HEK293 (cell line): Measurements from ENCODE around the gene HIC1.
A peak's percentile ranks its signal among the peaks of the same experiment; 100 is the strongest.

Experiments
- CTCF ChIA-PET: fragments of 350-600 bp; formaldehyde crosslinking; extraction: SDS; loops from one replicate; lab custom pipeline; 2021; ENCODE audit warnings: antibody characterized with exemption; lab: Yijun Ruan, JAX
- POLR2A ChIA-PET: fragments of 300-600 bp; formaldehyde crosslinking; extraction: SDS; loops from one replicate; lab custom pipeline; 2020; ENCODE audit warnings: antibody characterized with exemption, inconsistent platforms; lab: Yijun Ruan, JAX
- H3K27ac ChIP-seq: fragments of 200-500 bp; sonication (Bioruptor generic); 2 replicates; pipeline ENCODE4 v1.5.1; 2014; ENCODE audit warnings: low read depth, low read length, control low read depth, inconsistent platforms; ENCODE audit errors: extremely low read depth
- H3K36me3 ChIP-seq, 2 experiments: fragments of 200-500 bp in 1 of 2; sonication (Bioruptor generic) in 1 of 2; 1 replicate in 1 of 2; 2 replicates in 1 of 2; pipeline ENCODE4 v1.5.1; 2014 to 2017; ENCODE audit warnings: inconsistent platforms in 2 of 2, low read length in 2 of 2; ENCODE audit not compliant: control insufficient read depth in 2 of 2, insufficient read depth in 1 of 2
- H3K4me1 ChIP-seq: fragments of 200-500 bp; sonication (Bioruptor generic); 2 replicates; pipeline ENCODE4 v1.5.1; 2014; ENCODE audit warnings: mild to moderate bottlenecking, low read length, inconsistent platforms; ENCODE audit not compliant: control insufficient read depth, insufficient read depth
- H3K4me3 ChIP-seq: 2 replicates; pipeline ENCODE4 v1.5.1; 2011; ENCODE audit warnings: low read depth, mild to moderate bottlenecking, control low read depth, low read length, moderate library complexity
- H3K9me3 ChIP-seq: fragments of 200-500 bp; sonication (Bioruptor generic); 2 replicates; pipeline ENCODE4 v1.5.1; 2014; ENCODE audit warnings: low read depth, low read length, inconsistent platforms; ENCODE audit not compliant: control insufficient read depth, insufficient read depth
- KLF16 ChIP-seq: fragments of 450-650 bp; formaldehyde crosslinking; IDR thresholded peaks from 2 replicates; pipeline ENCODE4 v1.5.1; 2017; ENCODE audit warnings: missing biosample characterization, missing genetic modification characterization
- RBAK ChIP-seq: fragments of 450-650 bp; formaldehyde crosslinking; IDR thresholded peaks from 2 replicates; pipeline ENCODE4 v1.5.1; 2016; ENCODE audit warnings: missing biosample characterization, missing genetic modification characterization
- SP7 ChIP-seq: fragments of 450-650 bp; formaldehyde crosslinking; IDR thresholded peaks from 2 replicates; pipeline ENCODE4 v1.5.1; 2016; ENCODE audit warnings: missing biosample characterization, missing genetic modification characterization
- ZBTB21 ChIP-seq: fragments of 450-650 bp; formaldehyde crosslinking; IDR thresholded peaks from 2 replicates; pipeline ENCODE4 v1.5.1; 2017; ENCODE audit warnings: missing biosample characterization, missing genetic modification characterization
- ZIC2 ChIP-seq: fragments of 450-650 bp; formaldehyde crosslinking; IDR thresholded peaks from 2 replicates; pipeline ENCODE4 v1.5.1; 2016; ENCODE audit warnings: missing biosample characterization, missing genetic modification characterization
- ZNF10 ChIP-seq: fragments of 450-650 bp; formaldehyde crosslinking; IDR thresholded peaks from 2 replicates; pipeline ENCODE4 v1.5.1; 2017; ENCODE audit warnings: missing biosample characterization, missing genetic modification characterization
- ZNF2 ChIP-seq: fragments of 450-650 bp; formaldehyde crosslinking; IDR thresholded peaks from 2 replicates; pipeline ENCODE4 v1.5.1; 2016; ENCODE audit warnings: missing biosample characterization, missing genetic modification characterization
- ZNF202 ChIP-seq: fragments of 450-650 bp; formaldehyde crosslinking; IDR thresholded peaks from 2 replicates; pipeline ENCODE4 v1.5.1; 2016; ENCODE audit warnings: missing biosample characterization, missing genetic modification characterization, borderline replicate concordance
- ZNF354C ChIP-seq: fragments of 450-650 bp; formaldehyde crosslinking; IDR thresholded peaks from 2 replicates; pipeline ENCODE4 v1.5.1; 2016; ENCODE audit warnings: missing biosample characterization, missing genetic modification characterization, low read depth, borderline replicate concordance
- ZNF585B ChIP-seq: fragments of 450-650 bp; formaldehyde crosslinking; IDR thresholded peaks from 2 replicates; pipeline ENCODE4 v1.5.1; 2016; ENCODE audit warnings: missing biosample characterization, missing genetic modification characterization
- ZNF610 ChIP-seq: fragments of 450-650 bp; formaldehyde crosslinking; IDR thresholded peaks from 2 replicates; pipeline ENCODE4 v1.5.1; 2016; ENCODE audit warnings: missing biosample characterization, missing genetic modification characterization, borderline replicate concordance
- ZNF624 ChIP-seq: fragments of 450-650 bp; formaldehyde crosslinking; IDR thresholded peaks from 2 replicates; pipeline ENCODE4 v1.5.1; 2017; ENCODE audit warnings: missing biosample characterization, missing genetic modification characterization
- ZNF654 ChIP-seq: fragments of 450-650 bp; formaldehyde crosslinking; IDR thresholded peaks from 2 replicates; pipeline ENCODE4 v1.5.1; 2016; ENCODE audit warnings: low read depth, missing biosample characterization, missing genetic modification characterization
- ZNF660 ChIP-seq: fragments of 450-650 bp; IDR thresholded peaks from 2 replicates; pipeline ENCODE4 v1.5.1; 2018; ENCODE audit warnings: missing biosample characterization, mild to moderate bottlenecking, missing genetic modification characterization
- ZNF707 ChIP-seq: fragments of 450-650 bp; formaldehyde crosslinking; IDR thresholded peaks from 2 replicates; pipeline ENCODE4 v1.5.1; 2016; ENCODE audit warnings: missing biosample characterization, missing genetic modification characterization
- ZNF776 ChIP-seq: fragments of 450-650 bp; formaldehyde crosslinking; IDR thresholded peaks from 2 replicates; pipeline ENCODE4 v1.5.0; 2017; ENCODE audit warnings: missing biosample characterization, missing genetic modification characterization, borderline replicate concordance
- ZNF785 ChIP-seq: fragments of 450-650 bp; formaldehyde crosslinking; IDR thresholded peaks from 2 replicates; pipeline ENCODE4 v1.5.1; 2016; ENCODE audit warnings: missing biosample characterization, missing genetic modification characterization
- TF ChIP-seq, protein P1 (sequence below): fragments of 450-650 bp; formaldehyde crosslinking; IDR thresholded peaks from 2 replicates; pipeline ENCODE4 v1.5.1; 2016; ENCODE audit warnings: missing biosample characterization, missing genetic modification characterization
- TF ChIP-seq, protein P2 (sequence below): fragments of 450-650 bp; formaldehyde crosslinking; IDR thresholded peaks from 2 replicates; pipeline ENCODE4 v1.5.1; 2016; ENCODE audit warnings: missing biosample characterization, missing genetic modification characterization
- TF ChIP-seq, protein P3 (sequence below): fragments of 450-650 bp; formaldehyde crosslinking; IDR thresholded peaks from 2 replicates; pipeline ENCODE4 v1.5.1; 2016; ENCODE audit warnings: missing biosample characterization, missing genetic modification characterization
- TF ChIP-seq, protein P4 (sequence below): fragments of 450-650 bp; formaldehyde crosslinking; IDR thresholded peaks from 2 replicates; pipeline ENCODE4 v1.5.1; 2016; ENCODE audit warnings: missing biosample characterization, missing genetic modification characterization

The HIC1 gene

GRCh38 chr17:2028234-2028614 is 26.7 kb upstream of the HIC1 start:
- Histone ChIP-seq H3K36me3 (peaks cover 0 to 8% of the 10 kb centered on the region in 2 experiments; a peak in 1 of 3 replicates), H3K9me3 (no peaks in the 10 kb centered on the region), H3K4me3 (no peak overlapping the region), H3K4me1 (peaks cover 15% of the 10 kb centered on the region), H3K27ac (no peak overlapping the region)
- ChIA-PET POLR2A (interaction anchor here (1.6 kb wide), 1 partner anchor 119 kb away, joined by 4 read pairs; no protein-coding TSS in a partner anchor), CTCF (interaction anchor here (0.7 to 12.2 kb wide), 4 partner anchors 16 to 379 kb away, joined by 3 to 145 read pairs (median 14); partner anchors contain the start of gene RILP)
- TF ChIP-seq ZNF10 (tag by site-specific recombination), result peak; percentile 47; the same call in 1 of the 2 replicates
- TF ChIP-seq, protein P1, sequence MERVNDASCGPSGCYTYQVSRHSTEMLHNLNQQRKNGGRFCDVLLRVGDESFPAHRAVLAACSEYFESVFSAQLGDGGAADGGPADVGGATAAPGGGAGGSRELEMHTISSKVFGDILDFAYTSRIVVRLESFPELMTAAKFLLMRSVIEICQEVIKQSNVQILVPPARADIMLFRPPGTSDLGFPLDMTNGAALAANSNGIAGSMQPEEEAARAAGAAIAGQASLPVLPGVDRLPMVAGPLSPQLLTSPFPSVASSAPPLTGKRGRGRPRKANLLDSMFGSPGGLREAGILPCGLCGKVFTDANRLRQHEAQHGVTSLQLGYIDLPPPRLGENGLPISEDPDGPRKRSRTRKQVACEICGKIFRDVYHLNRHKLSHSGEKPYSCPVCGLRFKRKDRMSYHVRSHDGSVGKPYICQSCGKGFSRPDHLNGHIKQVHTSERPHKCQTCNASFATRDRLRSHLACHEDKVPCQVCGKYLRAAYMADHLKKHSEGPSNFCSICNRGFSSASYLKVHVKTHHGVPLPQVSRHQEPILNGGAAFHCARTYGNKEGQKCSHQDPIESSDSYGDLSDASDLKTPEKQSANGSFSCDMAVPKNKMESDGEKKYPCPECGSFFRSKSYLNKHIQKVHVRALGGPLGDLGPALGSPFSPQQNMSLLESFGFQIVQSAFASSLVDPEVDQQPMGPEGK (tag by site-specific recombination), result 0 out of 2 replicates have a peak, but pooled peaks have one; percentile 4
- TF ChIP-seq ZNF202, result no peak
- TF ChIP-seq, protein P2, sequence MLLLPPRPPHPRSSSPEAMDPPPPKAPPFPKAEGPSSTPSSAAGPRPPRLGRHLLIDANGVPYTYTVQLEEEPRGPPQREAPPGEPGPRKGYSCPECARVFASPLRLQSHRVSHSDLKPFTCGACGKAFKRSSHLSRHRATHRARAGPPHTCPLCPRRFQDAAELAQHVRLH (tag by site-specific recombination), result no peak
- TF ChIP-seq ZNF707 (tag by site-specific recombination), result no peak
- TF ChIP-seq KLF16 (tag by site-specific recombination), result no peak

DNA sequence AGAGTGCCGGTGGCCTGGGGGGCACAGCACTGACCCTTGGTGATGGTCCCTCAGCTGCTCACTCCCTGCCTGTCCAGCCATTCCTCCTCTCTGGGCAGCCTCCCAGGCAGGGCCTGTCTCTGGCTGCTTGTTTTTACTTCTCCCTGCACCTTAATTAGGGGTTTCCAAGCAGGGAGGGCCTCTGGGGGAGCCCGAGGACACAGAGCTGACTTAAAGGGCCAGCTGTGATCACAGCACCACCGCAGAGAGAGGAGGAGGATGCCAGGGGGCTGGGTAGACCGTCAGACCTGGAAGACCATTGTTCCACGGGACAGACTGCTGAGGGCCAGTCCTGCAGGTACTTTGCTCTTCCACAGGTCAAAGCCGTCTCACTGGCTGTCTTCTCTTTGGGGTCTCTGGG is 26.2 kb upstream of the HIC1 start:
- CTCF ChIA-PET, result interaction anchor here (0.7 to 12.2 kb wide), 3 partner anchors 64 to 379 kb away, joined by 3 to 145 read pairs (median 4); partner anchors contain the start of gene RILP
- POLR2A ChIA-PET, result no interaction called here
- Histone ChIP-seq H3K4me1 (peaks cover 15% of the 10 kb centered on the region), H3K36me3 (peaks cover 0 to 13% of the 10 kb centered on the region in 2 experiments; a peak in 1 of 3 replicates)
- TF ChIP-seq, protein P3, sequence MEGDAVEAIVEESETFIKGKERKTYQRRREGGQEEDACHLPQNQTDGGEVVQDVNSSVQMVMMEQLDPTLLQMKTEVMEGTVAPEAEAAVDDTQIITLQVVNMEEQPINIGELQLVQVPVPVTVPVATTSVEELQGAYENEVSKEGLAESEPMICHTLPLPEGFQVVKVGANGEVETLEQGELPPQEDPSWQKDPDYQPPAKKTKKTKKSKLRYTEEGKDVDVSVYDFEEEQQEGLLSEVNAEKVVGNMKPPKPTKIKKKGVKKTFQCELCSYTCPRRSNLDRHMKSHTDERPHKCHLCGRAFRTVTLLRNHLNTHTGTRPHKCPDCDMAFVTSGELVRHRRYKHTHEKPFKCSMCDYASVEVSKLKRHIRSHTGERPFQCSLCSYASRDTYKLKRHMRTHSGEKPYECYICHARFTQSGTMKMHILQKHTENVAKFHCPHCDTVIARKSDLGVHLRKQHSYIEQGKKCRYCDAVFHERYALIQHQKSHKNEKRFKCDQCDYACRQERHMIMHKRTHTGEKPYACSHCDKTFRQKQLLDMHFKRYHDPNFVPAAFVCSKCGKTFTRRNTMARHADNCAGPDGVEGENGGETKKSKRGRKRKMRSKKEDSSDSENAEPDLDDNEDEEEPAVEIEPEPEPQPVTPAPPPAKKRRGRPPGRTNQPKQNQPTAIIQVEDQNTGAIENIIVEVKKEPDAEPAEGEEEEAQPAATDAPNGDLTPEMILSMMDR (tag by site-specific recombination), result peak; percentile 29; the same call in 1 of the 2 replicates
- TF ChIP-seq ZIC2 (tag by site-specific recombination) (0 out of 2 replicates have a peak, but pooled peaks have one; percentile 30), ZNF624 (tag by site-specific recombination) (no peak), SP7 (peak; percentile 68), ZBTB21 (tag by site-specific recombination) (no peak)
- TF ChIP-seq, all 188 proteins: peak for 3
- Histone ChIP-seq H3K27ac (no peak overlapping the region), H3K9me3 (no peaks in the 10 kb centered on the region), H3K4me3 (no peak overlapping the region)

DNA sequence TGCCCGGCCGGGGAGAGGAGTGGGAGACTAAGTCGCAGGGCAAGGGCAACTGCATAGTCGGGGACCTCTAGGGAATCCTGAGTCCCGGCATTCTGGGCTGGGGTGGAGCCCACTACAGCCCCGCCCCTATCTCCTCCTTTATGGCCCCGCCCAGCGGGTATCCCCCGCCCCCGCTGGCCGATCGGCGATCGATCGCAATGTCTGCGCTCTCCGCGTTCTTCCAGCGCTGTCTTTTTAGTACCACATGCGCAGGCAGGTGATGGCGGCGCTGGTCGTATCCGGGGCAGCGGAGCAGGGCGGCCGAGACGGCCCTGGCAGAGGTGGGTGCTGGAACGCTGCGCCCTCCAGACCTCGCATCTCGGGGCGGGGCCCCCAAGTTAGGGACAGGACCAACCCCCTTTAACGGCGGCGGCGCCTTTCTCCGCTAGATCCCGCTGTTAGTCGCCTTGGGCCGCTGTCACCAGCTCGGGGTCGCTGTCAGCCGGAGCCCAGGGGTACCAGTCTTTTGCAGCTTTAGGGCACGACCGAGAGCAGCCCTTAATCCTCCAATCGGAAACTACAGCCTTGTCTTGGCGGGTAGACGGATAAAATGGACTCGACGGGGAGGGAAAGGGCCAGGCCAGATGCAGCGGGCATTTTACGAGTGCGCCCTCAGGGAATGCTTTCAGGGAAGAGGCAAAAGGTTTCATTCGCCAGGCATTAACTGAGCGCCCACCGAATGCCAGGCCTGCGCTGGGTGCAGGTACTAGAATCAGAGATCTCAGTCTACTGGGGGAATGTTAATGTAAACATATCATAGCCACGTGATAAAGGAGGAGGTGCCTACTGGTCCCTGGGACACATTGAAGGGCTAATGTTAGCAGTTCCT is 24.8 kb upstream of the HIC1 start, which contains the start of gene DPH1:
TSS of gene DPH1 (plus strand) at position 243 of the 868 bp plus-strand sequence. CDS start at position 260, 17 bp downstream.
- peaks cover 5% of the 10 kb centered on the region for H3K4me1 ChIP-seq
- H3K36me3 ChIP-seq, result peaks cover 0 to 16% of the 10 kb centered on the region in 2 experiments; a peak in 1 of 3 replicates
- H3K27ac ChIP-seq, result peak within 1 kb of the TSS; percentile 84
- H3K4me3 ChIP-seq, result peak within 1 kb of the TSS; percentile 97
- CTCF ChIA-PET, result interaction anchor here (0.6 to 12.2 kb wide), 8 partner anchors 23 to 309 kb away, joined by 3 to 145 read pairs (median 4); no protein-coding TSS in a partner anchor
- no peaks in the 10 kb centered on the region for H3K9me3 ChIP-seq
- POLR2A ChIA-PET, result interaction anchor here (1.6 kb wide), 1 partner anchor 274 kb away, joined by 4 read pairs; the partner anchor contains the start of genes SMG6 and SRR
- TF ChIP-seq, protein P4, sequence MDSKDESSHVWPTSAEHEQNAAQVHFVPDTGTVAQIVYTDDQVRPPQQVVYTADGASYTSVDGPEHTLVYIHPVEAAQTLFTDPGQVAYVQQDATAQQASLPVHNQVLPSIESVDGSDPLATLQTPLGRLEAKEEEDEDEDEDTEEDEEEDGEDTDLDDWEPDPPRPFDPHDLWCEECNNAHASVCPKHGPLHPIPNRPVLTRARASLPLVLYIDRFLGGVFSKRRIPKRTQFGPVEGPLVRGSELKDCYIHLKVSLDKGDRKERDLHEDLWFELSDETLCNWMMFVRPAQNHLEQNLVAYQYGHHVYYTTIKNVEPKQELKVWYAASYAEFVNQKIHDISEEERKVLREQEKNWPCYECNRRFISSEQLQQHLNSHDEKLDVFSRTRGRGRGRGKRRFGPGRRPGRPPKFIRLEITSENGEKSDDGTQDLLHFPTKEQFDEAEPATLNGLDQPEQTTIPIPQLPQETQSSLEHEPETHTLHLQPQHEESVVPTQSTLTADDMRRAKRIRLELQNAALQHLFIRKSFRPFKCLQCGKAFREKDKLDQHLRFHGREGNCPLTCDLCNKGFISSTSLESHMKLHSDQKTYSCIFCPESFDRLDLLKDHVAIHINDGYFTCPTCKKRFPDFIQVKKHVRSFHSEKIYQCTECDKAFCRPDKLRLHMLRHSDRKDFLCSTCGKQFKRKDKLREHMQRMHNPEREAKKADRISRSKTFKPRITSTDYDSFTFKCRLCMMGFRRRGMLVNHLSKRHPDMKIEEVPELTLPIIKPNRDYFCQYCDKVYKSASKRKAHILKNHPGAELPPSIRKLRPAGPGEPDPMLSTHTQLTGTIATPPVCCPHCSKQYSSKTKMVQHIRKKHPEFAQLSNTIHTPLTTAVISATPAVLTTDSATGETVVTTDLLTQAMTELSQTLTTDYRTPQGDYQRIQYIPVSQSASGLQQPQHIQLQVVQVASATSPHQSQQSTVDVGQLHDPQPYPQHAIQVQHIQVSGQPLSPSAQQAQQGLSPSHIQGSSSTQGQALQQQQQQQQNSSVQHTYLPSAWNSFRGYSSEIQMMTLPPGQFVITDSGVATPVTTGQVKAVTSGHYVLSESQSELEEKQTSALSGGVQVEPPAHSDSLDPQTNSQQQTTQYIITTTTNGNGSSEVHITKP, result peak; percentile 30
- TF ChIP-seq ZNF660 (peak; percentile 82), ZNF585B (no peak), ZNF2 (0 out of 2 replicates have a peak, but pooled peaks have one; percentile 32), RBAK (no peak), ZNF10 (tag by site-specific recombination) (peak; percentile 81; the same call in 1 of the 2 replicates), ZNF354C (tag by site-specific recombination) (no peak), ZNF610 (tag by site-specific recombination) (no peak; the same call in 1 of the 2 replicates), ZNF776 (tag by site-specific recombination) (no peak), ZNF785 (tag by site-specific recombination) (no peak), ZNF654 (tag by site-specific recombination) (no peak; the same call in 1 of the 2 replicates)
